SK-N-SH (cell line): ENCODE results near the gene CNOT11. TPM values are rescaled to one million over a fixed set of nuclear protein-coding genes. Genes with fewer than 3 reads are reported as not detected.

Experiments used
- CTCF ChIA-PET: fragments of 300-600, 350-600 bp; formaldehyde crosslinking; extraction: SDS; loops from one replicate; lab custom pipeline; 2021; lab: Yijun Ruan, JAX
- POLR2A ChIA-PET: fragments of 350-600 bp; sonication (Branson Sonifier 250); formaldehyde crosslinking; extraction: SDS; loops from one replicate; lab custom pipeline; 2020; ENCODE audit warnings: antibody characterized with exemption, inconsistent platforms; lab: Yijun Ruan, JAX
- DNase-seq: peaks from one replicate; pipeline ENCODE4 v3.0.0; 2012
- H2AFZ ChIP-seq: fragments of 200-600 bp; sonication (generic); 2 replicates; pipeline ENCODE4 v1.8.1; 2016; ENCODE audit warnings: antibody characterized with exemption, mild to moderate bottlenecking, low read depth
- H3F3A ChIP-seq: fragments of 200-600 bp; sonication (generic); replicated peaks from 2 replicates; pipeline ENCODE3; 2016; ENCODE audit warnings: antibody characterized with exemption, mild to moderate bottlenecking; ENCODE audit not compliant: insufficient read depth
- H3K27ac ChIP-seq, 2 experiments: fragments of 200-500 bp in 1 of 2; fragments of 200-600 bp in 1 of 2; sonication (Bioruptor generic) in 1 of 2; sonication (generic), shearing (Covaris generic) in 1 of 2; 2 replicates each; pipeline versions ENCODE4 v1.5.1 to v1.6.1; 2014 to 2016; ENCODE audit warnings: low read depth in 2 of 2, inconsistent platforms in 1 of 2, low read length in 1 of 2, mild to moderate bottlenecking in 1 of 2, mixed read lengths in 1 of 2
- H3K27me3 ChIP-seq: fragments of 200-600 bp; sonication (generic), shearing (Covaris generic); 2 replicates; pipeline ENCODE4 v1.6.1; 2016; ENCODE audit warnings: mixed run types; ENCODE audit not compliant: insufficient read depth
- H3K36me3 ChIP-seq, 2 experiments: fragments of 200-500 bp in 1 of 2; fragments of 200-600 bp in 1 of 2; sonication (Bioruptor generic) in 1 of 2; sonication (generic) in 1 of 2; replicated peaks in 1 of 2; 2 replicates each; pipeline versions ENCODE3 to v1.5.1; 2014 to 2016; ENCODE audit warnings: low read length in 1 of 2, mild to moderate bottlenecking in 1 of 2; ENCODE audit not compliant: insufficient read depth in 2 of 2, control insufficient read depth in 1 of 2
- H3K4me1 ChIP-seq, 2 experiments: fragments of 200-500 bp in 1 of 2; fragments of 200-600 bp in 1 of 2; sonication (Bioruptor generic) in 1 of 2; sonication (generic), shearing (Covaris generic) in 1 of 2; 2 replicates each; pipeline versions ENCODE4 v1.5.1 to v1.6.1; 2014 to 2016; ENCODE audit warnings: low read depth in 1 of 2, low read length in 1 of 2, mixed run types in 1 of 2; ENCODE audit not compliant: insufficient read depth in 2 of 2, control insufficient read depth in 1 of 2
- H3K4me2 ChIP-seq: fragments of 200-600 bp; sonication (generic), shearing (Covaris generic); 2 replicates; pipeline ENCODE4 v1.6.1; 2017; ENCODE audit warnings: mixed run types
- H3K4me3 ChIP-seq, 2 experiments: fragments of 200-500 bp in 1 of 2; fragments of 200-600 bp in 1 of 2; sonication (Bioruptor generic) in 1 of 2; sonication (generic), shearing (Covaris generic) in 1 of 2; 2 replicates each; pipeline versions ENCODE4 v1.5.1 to v1.8.1; 2014 to 2016; ENCODE audit warnings: low read depth in 2 of 2, inconsistent platforms in 1 of 2, low read length in 1 of 2, mild to moderate bottlenecking in 1 of 2, mixed read lengths in 1 of 2, moderate library complexity in 1 of 2
- H3K79me2 ChIP-seq: fragments of 200-600 bp; sonication (generic); 2 replicates; pipeline ENCODE4 v1.8.1; 2017; ENCODE audit warnings: mild to moderate bottlenecking; ENCODE audit not compliant: insufficient read depth
- H3K9ac ChIP-seq: fragments of 200-600 bp; sonication (generic); 2 replicates; pipeline ENCODE4 v1.6.1; 2017; ENCODE audit warnings: mixed run types
- H3K9me2 ChIP-seq: fragments of 200-600 bp; sonication (generic); 2 replicates; pipeline ENCODE4 v1.6.1; 2017; ENCODE audit warnings: mixed run types
- H3K9me3 ChIP-seq: fragments of 200-600 bp; sonication (generic); 2 replicates; pipeline ENCODE4 v1.6.1; 2017; ENCODE audit warnings: mixed run types, mild to moderate bottlenecking, moderate library complexity
- H4K20me1 ChIP-seq: fragments of 200-600 bp; sonication (generic); 2 replicates; pipeline ENCODE4 v1.6.1; 2017; ENCODE audit warnings: mild to moderate bottlenecking, mixed run types; ENCODE audit not compliant: insufficient read depth
- CHD2 ChIP-seq: fragments of 150-350 bp; IDR thresholded peaks from 2 replicates; pipeline ENCODE4 v1.6.1; 2018; ENCODE audit warnings: low read length; ENCODE audit not compliant: partially characterized antibody
- EZH2phosphoT487 ChIP-seq: fragments of 200-600 bp; sonication (generic); IDR thresholded peaks from 2 replicates; pipeline ENCODE4 v1.6.1; 2017; ENCODE audit warnings: low read depth, mixed run types, mild to moderate bottlenecking, antibody characterized with exemption, moderate library complexity, borderline replicate concordance
- FOXJ3 ChIP-seq: sonication (generic); formaldehyde crosslinking; IDR thresholded peaks from 2 replicates; pipeline ENCODE4 v1.5.1; 2020; ENCODE audit warnings: mild to moderate bottlenecking, missing genetic modification reagents
- GABPA ChIP-seq: IDR thresholded peaks from 2 replicates; pipeline ENCODE4 v1.4.0; 2012; ENCODE audit warnings: low read depth, mild to moderate bottlenecking
- GATA2 ChIP-seq: sonication (generic); formaldehyde crosslinking; IDR thresholded peaks from 2 replicates; pipeline ENCODE4 v1.5.0; 2020; ENCODE audit warnings: mild to moderate bottlenecking, missing genetic modification reagents
- IRF3 ChIP-seq: fragments of 150-350 bp; IDR thresholded peaks from 2 replicates; pipeline ENCODE4 v1.6.1; 2016; ENCODE audit warnings: mild to moderate bottlenecking, low read depth, low read length
- JUND ChIP-seq: IDR thresholded peaks from 2 replicates; pipeline ENCODE4 v1.4.0; 2012
- MXI1 ChIP-seq: IDR thresholded peaks from 2 replicates; pipeline ENCODE4 v1.6.1; 2012; ENCODE audit warnings: mild to moderate bottlenecking, low read depth, low read length, improper control_type of control experiment
- NFIC ChIP-seq: IDR thresholded peaks from 2 replicates; pipeline ENCODE4 v1.4.0; 2012; ENCODE audit warnings: borderline replicate concordance
- NRF1 ChIP-seq: IDR thresholded peaks from 2 replicates; pipeline ENCODE4 v1.6.1; 2012; ENCODE audit warnings: low read depth, mild to moderate bottlenecking, low read length
- POLR2AphosphoS5 ChIP-seq: IDR thresholded peaks from 2 replicates; pipeline ENCODE4 v1.6.1; 2012; ENCODE audit warnings: low read depth, low read length
- RCOR1 ChIP-seq: fragments of 150-350 bp; IDR thresholded peaks from 2 replicates; pipeline ENCODE4 v1.6.1; 2017; ENCODE audit warnings: antibody characterized with exemption, low read length
- TEAD4 ChIP-seq: IDR thresholded peaks from 2 replicates; pipeline ENCODE4 v1.4.0; 2012; ENCODE audit warnings: mild to moderate bottlenecking, borderline replicate concordance; ENCODE audit not compliant: insufficient read depth
- YY1 ChIP-seq: IDR thresholded peaks from 2 replicates; pipeline ENCODE4 v1.4.0; 2012; ENCODE audit warnings: low read depth, mild to moderate bottlenecking
- WGBS: methylation state at CpG from one replicate; pipeline ENCODE4 v1.1.6; 2017; ENCODE audit warnings: low lambda C conversion rate; 5-methylcytosine and 5-hydroxymethylcytosine counted together
- polyA plus RNA-seq, 3 experiments: library from polyadenylated mRNA; depleted of rRNA; stranded (reverse); fragments of >200 nt; gene quantifications; 2 replicates each; pipeline ENCODE4 v1.2.3, GENCODE V29; 2012
- TF ChIP-seq, protein P1 (sequence below): fragments of 200-600 bp; sonication (generic); IDR thresholded peaks from 2 replicates; pipeline ENCODE4 v1.6.1; 2017; ENCODE audit warnings: antibody characterized with exemption, mild to moderate bottlenecking, moderate library complexity

The CNOT11 gene
- polyA plus RNA-seq, 1 of the 3 experiments (the other 2 are of a cell fraction), result 38.4 TPM

DNA sequence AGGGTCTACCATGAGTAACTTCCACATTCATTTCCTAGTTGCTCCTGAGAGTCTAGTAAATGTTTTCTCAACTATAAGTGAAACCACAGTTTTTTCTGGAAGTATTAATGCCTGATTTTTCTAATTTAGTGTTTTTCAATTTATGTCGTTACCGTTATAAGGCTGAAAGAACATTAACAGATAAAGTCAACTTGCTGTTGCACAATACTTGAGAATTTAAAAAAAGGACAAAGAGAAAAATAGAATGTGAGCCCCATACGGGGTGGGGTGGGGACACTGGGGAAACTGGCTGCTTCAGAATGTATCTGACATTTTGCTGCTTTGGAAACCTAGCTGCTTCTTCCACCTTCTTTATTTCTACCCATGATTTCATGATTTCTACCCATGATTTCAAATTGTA, 26.2 kb downstream of the CNOT11 start:
- Histone ChIP-seq H2AFZ (no peak overlapping the region), H3K27me3 (no peaks in the 10 kb centered on the region), H3K4me1 (no peaks in the 10 kb centered on the region), H3F3A (no peaks in the 10 kb centered on the region), H3K9ac (no peak overlapping the region), H4K20me1 (no peaks in the 10 kb centered on the region), H3K4me3 (no peak overlapping the region), H3K79me2 (0 out of 2 replicates have a peak, but pooled peaks cover 8% of the 10 kb centered on the region), H3K9me3 (no peaks in the 10 kb centered on the region), H3K4me2 (no peak overlapping the region), H3K9me2 (no peaks in the 10 kb centered on the region), H3K36me3 (peaks cover 43 to 48% of the 10 kb centered on the region in 2 experiments), H3K27ac (no peak overlapping the region)
- POLR2A ChIA-PET, result no interaction called here
- CTCF ChIA-PET, result interaction anchor here (0.9 kb wide), 1 partner anchor 741 kb away, joined by 3 read pairs; no protein-coding TSS in a partner anchor
- TF ChIP-seq TEAD4 (no peak), NFIC (no peak), IRF3 (no peak), YY1 (no peak)
- 96% methylated on average over 3 of the region's 3 CpGs for WGBS
- DNase-seq, result no peak

GRCh38 chr2:101281482-101281881, 28.8 kb downstream of the CNOT11 start:
- H4K20me1 ChIP-seq, result no peaks in the 10 kb centered on the region
- no peaks in the 10 kb centered on the region for H3K27me3 ChIP-seq
- no peak overlapping the region for H3K4me3 ChIP-seq
- POLR2A ChIA-PET, result no interaction called here
- no peaks in the 10 kb centered on the region for H3K9me2 ChIP-seq
- TF ChIP-seq MXI1, result no peak
- TF ChIP-seq POLR2AphosphoS5, result no peak
- no peak for TF ChIP-seq CHD2
- no peak for TF ChIP-seq NRF1
- TF ChIP-seq GABPA, result no peak
- no peak for TF ChIP-seq RCOR1
- no peak for TF ChIP-seq FOXJ3
- TF ChIP-seq EZH2phosphoT487, result no peak
- TF ChIP-seq, protein P1, sequence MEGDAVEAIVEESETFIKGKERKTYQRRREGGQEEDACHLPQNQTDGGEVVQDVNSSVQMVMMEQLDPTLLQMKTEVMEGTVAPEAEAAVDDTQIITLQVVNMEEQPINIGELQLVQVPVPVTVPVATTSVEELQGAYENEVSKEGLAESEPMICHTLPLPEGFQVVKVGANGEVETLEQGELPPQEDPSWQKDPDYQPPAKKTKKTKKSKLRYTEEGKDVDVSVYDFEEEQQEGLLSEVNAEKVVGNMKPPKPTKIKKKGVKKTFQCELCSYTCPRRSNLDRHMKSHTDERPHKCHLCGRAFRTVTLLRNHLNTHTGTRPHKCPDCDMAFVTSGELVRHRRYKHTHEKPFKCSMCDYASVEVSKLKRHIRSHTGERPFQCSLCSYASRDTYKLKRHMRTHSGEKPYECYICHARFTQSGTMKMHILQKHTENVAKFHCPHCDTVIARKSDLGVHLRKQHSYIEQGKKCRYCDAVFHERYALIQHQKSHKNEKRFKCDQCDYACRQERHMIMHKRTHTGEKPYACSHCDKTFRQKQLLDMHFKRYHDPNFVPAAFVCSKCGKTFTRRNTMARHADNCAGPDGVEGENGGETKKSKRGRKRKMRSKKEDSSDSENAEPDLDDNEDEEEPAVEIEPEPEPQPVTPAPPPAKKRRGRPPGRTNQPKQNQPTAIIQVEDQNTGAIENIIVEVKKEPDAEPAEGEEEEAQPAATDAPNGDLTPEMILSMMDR, result no peak
- TF ChIP-seq GATA2 (CRISPR knock-in tag), result no peak
- TF ChIP-seq JUND, result no peak
- no peak overlapping the region for H3K9ac ChIP-seq
- CTCF ChIA-PET, result no interaction called here
- 100% methylated on average over 4 of the region's 4 CpGs for WGBS
- DNase-seq, result no peak
- no peaks in the 10 kb centered on the region for H3K9me3 ChIP-seq
- 0 out of 2 replicates have a peak, but pooled peaks cover 8% of the 10 kb centered on the region for H3K79me2 ChIP-seq
- peaks cover 52 to 59% of the 10 kb centered on the region in 2 experiments for H3K36me3 ChIP-seq
- H2AFZ ChIP-seq, result no peak overlapping the region
- no peaks in the 10 kb centered on the region for H3K4me1 ChIP-seq
- H3F3A ChIP-seq, result no peaks in the 10 kb centered on the region
- no peak overlapping the region for H3K4me2 ChIP-seq
- H3K27ac ChIP-seq, result no peak overlapping the region
